Colon (tissue), 2 donors: ENCODE data around the gene HMX3.

Source experiments
- FAIRE-seq: peaks from 2 replicates; lab custom pipeline; 2012; peaks lifted over from hg19 to GRCh38; lab: Jason Lieb, UNC
- donor health status: control.
- donor health status: control.

Gene HMX3

DNA sequence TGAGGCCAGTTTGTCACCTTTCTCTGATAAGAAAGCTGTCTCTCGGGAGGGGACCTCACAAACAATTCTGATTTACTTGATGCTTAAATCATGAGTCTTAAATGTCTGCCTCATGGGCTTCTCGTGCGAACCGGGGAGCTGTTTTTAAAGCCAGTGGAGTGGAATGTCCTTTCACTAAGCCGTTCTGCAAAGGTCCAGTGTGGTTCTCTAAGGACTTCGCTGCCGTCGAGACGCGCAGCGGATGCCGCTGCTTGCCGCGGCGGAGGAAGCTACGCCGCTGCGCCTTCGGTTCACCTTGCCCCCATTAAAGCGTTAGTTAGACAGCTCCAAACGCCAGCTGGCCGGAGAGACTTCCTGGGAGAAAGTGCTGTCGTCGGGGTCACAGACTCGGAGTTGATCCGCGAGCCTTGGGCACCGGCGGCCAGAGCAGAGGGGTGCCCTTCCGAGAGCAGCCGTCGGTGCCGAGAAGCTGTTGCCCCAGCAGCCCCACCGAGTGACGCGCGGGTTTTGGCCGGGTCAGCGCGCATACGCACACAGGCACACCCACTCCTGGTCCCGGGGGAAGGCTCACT, 1.3 kb upstream of the HMX3 start:
- FAIRE-seq: no peak

DNA sequence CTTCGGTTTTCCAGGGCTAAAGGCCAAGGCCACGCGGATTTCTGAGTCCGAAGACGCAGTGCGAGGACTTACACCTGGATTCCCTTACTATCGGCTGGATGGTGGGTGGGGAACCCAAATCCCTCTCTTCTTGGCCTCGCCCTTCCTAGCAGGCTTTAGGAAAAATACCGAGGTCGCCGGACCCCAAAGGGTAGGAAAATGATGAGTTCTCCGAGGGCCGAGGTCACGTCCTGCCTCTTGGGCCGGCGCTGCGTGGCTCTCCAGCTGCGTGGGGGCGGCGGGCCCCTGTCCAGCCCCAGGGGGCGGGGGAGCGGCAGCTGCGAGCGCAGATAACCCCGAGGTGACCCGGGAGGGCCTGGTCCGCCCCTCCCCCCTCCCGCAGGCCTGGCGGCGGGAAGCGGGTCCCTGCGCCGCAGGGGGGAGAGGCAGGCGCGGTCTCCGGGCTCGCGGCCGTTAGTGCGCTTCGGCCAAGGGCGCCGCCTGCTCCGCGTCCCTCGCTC, 805 bp upstream of the HMX3 start:
- FAIRE-seq: no peak

DNA sequence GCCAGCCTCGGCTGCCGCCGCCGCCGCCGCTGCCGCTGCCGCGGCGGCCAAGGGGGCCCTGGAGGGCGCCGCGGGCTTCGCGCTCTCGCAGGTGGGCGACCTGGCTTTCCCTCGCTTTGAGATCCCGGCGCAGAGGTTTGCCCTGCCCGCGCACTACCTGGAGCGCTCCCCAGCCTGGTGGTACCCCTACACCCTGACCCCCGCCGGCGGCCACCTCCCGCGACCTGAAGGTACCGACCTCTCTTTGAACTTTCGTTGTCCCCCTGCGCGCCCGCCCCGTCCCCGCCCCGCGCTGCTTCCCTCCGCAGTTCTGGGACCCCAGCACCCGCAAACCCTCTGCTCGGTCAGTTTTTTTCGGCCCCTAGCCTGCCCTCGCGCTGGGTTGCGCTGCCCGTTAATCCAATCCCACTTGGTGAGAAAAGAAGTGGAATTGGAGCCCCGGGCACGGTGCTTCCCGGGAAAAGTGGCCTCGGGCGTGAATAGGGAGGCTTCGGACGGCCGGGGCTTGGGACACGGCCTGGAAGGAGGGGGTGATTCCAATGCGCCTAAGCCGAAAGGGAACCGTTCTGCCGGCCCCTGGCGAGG, 543 bp downstream of the HMX3 start:
- FAIRE-seq: no peak

DNA sequence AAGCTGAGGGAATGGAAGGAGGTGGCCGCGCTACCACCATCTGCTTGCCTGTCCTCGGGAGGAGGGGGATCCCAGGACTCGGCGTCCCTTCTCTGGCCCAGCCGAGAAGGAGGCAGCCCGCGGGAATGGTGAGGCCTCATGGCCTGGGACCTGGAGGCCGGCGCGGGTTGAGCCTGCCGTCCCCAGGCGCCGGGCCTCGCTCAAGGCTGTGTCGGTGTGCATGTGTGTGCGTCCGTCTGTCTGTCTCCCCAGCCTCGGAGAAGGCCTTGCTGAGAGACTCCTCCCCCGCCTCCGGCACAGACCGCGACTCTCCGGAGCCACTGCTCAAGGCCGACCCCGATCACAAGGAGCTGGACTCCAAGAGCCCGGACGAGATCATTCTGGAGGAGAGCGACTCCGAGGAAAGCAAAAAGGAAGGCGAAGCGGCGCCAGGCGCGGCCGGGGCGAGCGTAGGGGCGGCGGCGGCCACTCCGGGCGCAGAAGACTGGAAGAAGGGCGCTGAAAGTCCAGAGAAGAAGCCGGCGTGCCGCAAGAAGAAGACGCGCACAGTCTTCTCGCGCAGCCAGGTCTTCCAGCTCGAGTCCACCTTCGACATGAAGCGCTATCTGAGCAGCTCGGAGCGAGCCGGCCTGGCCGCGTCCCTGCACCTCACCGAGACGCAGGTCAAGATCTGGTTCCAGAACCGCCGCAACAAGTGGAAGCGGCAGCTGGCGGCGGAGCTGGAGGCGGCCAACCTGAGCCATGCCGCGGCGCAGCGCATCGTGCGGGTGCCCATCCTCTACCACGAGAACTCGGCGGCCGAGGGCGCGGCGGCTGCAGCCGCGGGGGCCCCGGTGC, 1.3 kb downstream of the HMX3 start:
- no peak for FAIRE-seq

DNA sequence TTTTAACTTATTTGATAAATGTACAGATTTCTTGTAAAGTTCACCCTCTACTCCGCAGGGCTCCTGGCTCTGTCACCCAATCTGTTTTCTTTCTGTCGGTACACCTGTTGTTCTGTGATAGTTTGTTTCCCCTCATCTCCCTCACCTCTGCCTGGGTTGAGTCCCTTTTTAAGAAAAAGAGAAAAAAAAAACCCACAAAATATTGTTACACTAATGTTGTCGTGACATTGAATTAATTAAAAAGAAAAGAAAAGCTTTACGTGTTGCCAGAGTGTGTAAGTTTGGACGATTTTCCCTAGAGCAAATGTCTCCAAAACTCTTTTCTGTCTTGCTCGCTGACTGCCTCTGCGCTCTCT, 3.4 kb downstream of the HMX3 start:
- no peak for FAIRE-seq

DNA sequence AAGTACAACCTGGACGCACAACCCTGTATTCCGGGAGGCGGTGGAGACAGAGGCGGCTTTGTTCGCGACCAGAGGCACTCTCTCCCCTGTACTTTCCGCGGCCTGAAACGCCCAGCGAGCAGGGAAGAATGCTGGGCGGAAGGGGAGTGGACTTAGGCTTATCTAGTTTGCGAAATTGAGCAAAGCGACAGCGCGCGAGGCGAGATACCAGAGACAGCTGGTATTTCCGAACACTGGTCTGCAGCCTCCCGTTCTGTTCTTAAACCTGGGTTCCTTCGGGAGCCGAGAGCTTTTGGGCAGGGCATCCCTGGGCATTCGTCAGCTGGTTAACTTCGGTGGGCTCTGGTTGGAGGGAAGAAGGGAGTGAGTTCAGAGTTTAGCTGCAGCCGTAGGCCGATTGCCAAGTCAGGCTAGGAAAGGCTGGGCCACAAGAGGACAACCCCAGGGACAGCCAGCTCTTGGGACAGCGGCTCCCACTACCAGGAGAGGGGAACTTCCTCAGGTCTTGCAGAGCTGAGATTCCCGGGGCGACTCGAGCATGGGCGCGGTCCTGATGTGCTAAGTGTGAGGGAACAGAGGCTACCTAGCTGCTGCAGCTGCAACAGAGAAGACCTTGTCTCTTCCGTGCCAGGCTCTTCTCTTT, 3.9 kb downstream of the HMX3 start:
- FAIRE-seq: no peak

DNA sequence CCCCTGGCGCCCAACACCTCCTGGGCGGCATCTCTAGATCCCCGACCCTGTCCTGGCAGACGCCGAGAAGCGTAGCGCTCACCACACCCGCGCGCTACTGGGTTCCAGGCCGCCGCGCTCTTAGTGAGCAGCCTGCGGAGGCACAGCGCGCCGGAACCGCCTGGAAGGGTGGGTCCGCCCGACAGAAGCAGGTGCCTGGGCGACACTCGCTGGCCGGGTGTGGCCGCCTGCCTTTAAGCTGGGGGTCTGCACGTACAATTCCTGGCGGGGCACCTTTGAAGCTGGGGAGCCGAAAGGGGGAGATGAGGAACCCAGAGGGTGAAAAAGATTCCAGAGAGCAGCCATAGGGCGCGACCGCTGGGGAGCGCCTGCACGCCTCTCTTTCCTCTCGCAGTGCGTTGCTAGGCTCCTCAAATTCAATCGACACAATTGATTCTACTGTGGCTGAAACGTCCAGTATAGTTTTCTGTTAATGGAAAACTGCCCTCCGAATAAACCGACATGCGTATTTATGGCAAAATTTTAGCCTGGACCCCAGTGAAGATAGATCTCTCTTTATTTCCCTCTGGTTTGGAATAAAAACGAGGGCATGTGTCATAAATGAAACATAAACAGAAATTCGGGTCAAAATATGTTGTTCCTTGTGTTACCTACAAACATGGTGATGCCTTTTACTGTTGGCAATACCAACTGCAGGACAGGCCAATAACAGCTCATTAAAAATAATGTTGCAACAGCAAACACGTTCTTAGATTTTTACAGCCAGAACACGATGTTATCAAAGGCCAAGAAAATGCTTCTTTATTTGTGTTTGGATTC, 4.6 kb downstream of the HMX3 start:
- no peak for FAIRE-seq

DNA sequence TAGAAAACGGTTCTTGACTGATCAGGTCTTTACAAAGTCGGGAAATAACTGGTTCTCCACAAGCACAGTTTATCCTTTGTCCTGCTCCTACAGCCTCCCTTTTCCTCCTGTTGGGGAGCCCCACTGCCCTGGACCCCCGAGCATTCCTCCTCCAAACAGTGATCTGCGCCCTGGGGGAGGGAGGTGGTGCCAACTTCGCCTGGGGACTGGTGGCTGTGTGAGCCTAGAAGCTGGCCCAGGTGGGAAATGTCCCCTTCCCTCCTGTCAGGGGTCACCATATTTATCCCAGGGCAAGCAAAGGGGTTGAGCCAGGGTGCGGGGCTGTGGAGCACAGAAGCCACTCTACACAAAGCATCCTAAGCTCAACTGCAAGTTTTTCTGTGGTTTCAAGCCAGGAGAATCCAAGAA, 5.2 kb downstream of the HMX3 start:
- FAIRE-seq: no peak

DNA sequence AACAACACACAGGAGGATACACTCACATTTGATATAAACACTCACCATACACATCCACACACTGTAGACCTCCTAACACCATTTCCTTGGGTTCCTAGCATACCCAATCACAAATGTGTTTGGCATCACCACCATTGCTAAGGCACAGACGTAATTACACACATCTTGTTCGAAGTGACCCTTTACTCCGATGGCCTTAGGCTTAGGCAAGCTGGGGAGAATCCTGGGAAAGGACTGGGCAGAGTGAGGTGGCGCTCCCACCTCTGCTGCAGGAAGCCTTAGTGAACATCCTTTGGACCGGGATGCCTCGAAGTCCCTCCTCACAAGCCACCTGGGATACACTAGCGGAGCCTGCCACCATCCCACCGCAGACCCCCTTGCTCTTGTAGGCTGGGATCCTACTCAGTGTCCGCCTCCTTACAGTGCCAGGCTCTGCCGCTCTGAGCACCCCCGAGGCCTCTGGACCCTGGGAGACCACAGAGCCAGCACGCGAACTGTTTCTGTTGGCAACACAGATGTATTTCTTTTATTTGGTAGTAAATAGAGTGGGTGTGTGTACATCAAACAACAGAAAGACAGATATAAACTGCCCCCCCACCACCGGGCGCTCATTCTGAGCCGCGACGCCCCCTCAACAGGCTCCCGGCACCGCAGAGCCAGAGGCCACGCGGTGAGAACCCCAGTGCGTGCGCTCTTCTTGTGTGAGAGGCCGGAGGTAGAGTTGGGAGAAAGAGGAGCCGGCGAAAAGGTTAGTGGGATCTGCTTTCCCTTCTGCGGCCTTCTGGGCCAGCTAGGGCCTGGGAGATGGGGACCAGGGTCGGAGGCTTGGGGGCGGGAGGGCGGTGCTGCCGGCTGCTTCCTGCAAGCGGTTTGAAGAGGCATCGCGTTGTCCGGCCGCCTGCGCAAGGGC, 6.3 kb downstream of the HMX3 start:
- FAIRE-seq: no peak

DNA sequence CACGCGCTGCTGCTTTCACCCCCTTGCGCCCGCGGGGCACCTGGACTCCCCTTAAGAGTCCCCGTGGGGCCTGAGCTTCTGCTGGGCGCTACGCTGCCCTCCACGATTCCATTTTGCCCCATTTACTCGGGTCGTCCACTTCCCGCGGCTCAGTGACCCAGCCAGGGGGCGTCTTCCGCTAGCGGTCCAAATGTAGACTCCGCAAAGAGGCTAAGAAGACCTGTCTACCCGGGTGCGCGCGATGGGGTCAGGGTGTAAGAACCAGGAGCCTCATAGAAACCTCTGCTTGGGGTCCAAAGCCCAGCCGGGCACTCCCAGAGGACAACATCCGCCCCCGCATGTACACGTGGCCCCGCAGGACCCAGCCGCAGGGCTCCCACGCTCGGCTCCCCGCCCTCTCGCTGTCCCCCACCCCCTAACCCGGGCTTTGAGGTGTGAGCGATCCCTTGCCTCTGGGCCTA, 7.0 kb downstream of the HMX3 start:
- no peak for FAIRE-seq

DNA sequence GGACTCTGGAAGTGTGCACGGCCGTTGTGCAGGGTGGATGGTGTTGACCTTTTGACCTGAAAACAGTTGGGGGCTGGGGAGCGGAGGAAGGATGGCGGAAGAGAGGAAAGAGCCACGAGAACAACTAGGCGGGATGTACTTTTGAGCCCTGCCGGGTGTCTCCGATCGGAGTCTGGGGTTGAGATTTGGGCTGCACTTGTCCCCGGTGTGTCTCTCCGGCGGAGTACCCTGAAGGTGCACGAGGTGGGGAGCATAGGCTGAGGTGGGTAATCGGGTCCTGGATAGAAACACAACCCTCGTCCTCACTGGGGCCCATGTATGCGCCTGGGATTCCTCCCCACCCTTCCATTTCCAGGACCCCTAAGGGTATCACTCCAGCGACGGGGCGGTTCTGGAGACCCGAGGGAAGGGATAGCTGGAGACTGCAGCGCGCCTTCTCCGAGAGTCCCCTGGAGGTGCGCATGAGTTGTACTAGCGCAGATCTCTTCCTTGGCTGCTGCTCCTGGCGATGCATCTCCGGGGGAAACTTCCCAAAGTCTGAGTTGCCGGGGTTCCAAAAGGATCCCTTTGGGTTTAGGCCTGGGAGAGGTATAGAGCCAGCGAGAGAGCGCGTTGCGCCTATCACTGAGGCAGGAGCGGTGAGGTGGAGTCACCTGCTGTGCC, 7.5 kb downstream of the HMX3 start:
- FAIRE-seq: no peak

DNA sequence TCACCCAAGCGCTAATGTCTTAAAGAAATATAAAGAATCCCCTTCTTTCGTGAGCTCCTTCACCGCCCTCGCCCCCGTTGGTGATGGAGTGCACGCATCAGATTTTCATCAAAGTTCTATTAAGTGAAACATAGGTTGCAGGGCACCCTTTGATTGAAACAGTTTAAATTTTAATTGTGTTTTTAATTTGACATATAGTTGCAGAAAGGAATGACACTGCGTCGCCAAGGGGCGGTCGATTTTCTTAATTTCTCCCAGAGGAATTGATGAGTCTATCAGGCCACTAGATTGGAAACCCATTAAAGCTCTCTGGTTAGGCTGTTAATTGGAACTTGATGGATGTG, 8.0 kb downstream of the HMX3 start:
- FAIRE-seq: no peak

DNA sequence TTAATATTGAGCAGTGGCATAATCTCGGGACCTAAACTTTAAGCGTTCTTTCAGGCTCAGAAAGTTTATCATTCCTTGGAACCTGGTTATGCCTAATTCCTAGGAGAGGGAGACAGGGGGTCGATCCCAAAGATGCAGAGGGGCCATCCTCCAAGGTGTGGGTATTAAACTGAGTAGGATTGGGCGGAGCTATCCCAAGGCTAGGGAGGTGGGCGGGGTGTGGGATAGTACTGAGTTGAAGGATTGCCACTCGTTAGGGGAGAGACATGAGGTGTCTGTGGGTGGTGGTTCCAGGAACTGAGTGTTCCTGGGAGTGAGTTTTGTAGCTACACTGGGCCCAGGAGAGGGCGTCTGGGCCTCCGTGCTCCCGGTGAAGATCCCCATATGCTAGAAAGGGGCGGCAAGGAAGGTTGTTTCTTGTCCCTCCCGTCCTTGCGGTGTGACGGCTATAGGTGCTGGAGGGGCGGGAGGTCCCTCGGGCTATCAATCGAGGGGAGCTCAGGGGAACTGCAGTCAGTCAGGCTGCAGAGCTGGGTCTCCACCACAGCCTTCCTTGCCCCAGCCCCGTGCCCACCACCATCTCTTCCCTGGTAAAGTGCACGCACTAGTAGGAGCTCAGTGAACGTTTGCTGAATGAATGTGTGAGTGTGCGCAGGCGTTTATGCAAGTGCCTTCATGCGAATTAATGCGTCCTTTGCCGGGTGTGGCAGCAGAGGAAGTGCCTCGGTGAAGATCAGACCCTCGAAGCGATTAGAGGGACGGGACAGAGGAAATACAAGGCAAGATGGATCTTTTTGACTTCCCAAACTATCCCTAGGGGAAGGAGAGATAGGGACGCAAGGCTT, 9.1 kb downstream of the HMX3 start:
- no peak for FAIRE-seq

DNA sequence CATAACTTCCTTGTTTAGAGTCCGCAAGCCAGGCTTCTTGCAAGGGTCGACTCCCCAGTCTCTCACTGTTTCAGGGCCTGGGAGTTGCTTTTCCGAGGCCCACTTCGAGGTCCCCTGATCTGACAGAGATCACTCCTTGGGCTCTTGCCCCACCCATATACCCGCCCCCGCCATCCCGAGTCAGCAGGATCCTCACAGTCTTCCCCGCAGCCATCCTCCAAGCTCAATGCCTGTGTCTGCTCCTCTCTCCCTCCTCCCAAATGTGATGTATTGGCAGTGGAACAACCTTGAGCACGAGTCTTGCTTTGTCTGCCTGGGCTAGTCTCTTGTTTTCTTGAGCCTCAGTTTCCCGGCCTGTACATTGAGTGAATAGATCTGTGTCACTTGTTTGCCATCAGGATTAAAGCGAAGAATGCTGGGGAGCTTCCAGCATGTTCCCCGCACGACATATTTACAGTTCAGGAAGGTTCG, 9.8 kb downstream of the HMX3 start:
- no peak for FAIRE-seq

DNA sequence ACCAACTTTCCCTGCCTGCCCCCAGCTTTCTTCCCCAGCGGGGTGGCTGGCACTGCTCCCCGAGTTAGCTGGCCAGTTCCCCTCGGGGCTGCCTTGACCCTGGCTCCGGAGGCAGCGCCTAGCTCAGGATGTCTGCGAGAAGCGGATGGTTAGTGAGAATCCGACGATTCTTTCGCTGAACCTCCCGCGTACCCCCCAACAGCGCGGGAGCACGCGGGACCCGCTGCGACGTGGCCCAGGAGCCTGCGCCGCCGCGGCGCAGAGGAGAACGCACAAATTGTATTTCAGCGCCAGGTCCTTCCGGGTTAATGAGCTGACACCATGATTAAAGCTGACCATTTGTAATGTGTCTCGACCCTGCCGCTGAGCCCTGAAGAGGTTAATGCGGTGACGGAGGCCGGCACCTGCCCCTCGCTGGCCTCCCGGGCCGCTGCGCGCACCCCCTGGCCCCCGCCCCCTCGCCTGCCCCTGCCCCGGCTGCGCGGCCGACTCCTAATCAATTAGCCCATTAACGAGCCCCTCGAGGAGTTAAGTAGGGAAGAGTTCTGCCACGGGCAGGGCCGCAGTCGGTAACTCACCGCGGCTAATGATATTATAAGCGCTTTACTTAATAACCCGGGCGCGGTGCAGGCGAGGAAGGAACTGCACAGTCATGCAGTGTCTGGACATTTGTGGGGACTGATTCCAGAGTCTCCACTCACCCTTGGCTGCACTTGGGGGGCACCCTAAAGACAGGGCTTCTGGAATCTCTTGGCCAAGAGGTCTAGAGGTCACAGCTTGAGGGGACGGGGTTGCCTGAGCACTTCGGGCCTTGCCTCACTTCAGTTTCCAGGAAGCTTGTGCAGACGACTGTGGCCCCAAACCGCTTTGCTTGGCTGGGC, 10.5 kb downstream of the HMX3 start:
- no peak for FAIRE-seq

DNA sequence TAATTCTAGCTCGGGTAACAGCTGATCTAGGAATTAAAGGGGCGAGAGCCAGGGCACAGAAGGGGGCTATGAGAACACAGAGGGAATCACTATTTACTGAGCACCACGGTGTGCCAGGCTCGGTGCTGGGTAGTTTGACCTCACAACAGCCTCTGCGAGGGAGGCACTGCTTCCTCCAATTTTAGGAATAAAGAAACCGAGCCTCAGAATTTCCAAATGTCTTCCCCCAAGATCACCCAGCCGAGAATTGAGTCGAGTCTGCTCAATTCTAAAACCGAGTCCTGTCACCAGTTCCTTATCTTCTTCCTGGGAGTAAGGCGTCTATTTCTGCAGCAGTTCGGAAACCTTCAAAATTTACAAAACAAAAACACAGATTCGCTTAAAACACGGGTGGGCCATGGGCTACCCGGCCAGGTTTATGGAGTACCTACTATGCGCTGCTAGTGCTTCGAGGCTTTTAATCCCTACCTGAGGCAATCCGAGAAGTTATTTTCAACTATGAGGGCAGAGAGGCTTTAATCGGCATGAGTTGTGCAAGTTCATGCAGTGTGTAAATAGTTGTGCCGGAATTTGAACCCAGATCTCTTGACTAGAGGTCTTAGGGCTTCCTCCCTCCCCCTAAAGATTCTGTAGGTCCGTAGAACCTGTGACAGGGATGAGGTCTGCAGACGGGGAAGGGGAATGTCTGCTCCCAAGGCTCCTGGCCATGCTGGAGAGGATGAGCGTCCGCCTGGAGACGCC, 11.3 kb downstream of the HMX3 start:
- FAIRE-seq: no peak

DNA sequence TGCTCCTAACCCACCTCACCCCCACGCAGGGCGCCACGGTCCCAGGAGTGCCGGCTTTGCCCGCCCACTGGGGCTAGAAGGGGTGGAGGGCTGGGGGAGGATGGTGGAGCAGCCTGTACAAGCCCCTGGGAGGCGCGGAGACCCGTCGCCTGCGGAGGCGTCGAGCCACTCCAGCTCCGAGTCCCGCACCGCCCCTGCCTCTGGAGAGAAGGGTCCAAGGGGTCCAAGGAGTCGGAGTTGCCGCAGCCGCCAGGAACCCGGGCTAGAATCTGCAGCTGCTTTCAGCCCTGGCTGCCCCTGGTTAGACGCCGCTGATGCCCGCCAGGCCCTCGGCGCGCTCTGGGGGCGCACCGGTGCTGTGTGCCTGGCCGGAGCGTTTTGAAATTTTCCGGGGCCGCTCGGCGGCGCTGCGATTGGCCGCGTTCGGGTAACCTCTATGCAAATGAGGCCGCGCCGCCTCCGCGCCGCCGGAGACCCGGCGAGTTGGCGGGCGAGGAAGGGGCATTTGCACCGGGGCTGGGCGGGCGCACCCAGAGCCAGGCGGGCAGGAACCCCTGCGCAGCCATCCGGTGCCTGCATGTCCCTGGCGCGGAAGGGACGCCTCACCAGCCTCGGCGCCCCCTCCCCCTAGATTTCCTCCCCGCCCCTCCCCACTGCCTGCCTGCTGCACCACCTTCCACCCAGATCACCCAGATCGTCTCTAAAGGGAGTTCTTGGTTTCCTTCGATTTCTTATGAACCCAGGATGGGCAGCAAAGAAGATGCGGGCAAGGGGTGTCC, 12.1 kb downstream of the HMX3 start, which contains the start of gene HMX2:
TSS of gene HMX2 (plus strand) at position 502 of the 779 bp plus-strand sequence. CDS start at position 745, 243 bp downstream.
- no peak for FAIRE-seq
